Epithelial cell of esophagus (primary cell): ENCODE data around the gene PSMD6.

ENCODE experiments used
- DNase-seq: peaks from one replicate; pipeline ENCODE4 v3.0.0; 2010; ENCODE audit warnings: low read depth
- H3K4me3 ChIP-seq: 2 replicates; pipeline ENCODE4 v1.5.1; 2011; ENCODE audit warnings: mild to moderate bottlenecking, low read length, control low read depth
- CTCF ChIP-seq: IDR thresholded peaks from 2 replicates; pipeline ENCODE4 v1.5.1; 2011; ENCODE audit warnings: low read depth, mild to moderate bottlenecking, low read length, control low read depth, inconsistent platforms; ENCODE audit not compliant: insufficient read depth; ENCODE audit errors: missing control alignments

The PSMD6 gene

GRCh38 chr3:63966007-63966406 lies 57.3 kb downstream of the PSMD6 start:
- no peak overlapping the region for H3K4me3 ChIP-seq
- DNase-seq: no peak
- no peak for TF ChIP-seq CTCF

DNA sequence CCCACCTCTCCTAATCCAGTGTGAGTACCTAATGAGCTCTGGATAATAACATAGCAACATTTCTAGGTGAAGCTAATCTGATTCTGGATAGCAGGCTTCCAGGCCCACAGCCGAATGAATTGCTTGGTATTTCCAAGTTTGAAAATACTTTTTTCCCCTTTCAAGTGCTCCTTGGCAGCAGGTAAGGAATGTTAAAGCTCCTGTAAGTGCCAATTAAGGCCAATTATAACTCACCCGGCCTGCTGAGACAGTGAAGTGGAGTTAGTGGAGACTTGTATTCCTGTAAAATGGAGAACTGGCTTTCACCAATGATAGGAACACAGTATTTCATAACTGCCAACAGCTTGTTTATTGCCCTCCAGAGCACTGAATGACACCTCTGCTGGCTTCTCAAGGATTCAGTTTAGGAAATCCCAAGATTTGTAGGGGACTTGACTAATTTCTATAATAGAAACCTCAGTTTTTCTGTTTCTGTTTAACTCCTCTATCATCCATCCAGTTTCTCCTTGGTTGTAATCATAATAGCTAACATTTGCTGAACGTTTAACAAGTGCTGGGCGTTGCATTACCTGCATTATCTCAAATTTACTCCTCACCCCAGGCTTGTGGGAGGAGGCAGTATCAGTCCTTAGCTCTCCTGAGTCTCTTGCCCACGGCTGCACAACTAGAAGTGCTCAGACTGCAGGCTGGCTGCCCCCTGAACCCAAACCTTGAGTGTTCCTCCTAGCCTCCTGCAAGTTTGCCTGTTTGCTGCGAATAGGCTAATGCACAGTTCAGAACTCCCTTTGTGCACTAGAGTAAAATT lies 58.4 kb downstream of the PSMD6 start:
- TF ChIP-seq CTCF: no peak
- no peak overlapping the region for H3K4me3 ChIP-seq
- no peak for DNase-seq

DNA sequence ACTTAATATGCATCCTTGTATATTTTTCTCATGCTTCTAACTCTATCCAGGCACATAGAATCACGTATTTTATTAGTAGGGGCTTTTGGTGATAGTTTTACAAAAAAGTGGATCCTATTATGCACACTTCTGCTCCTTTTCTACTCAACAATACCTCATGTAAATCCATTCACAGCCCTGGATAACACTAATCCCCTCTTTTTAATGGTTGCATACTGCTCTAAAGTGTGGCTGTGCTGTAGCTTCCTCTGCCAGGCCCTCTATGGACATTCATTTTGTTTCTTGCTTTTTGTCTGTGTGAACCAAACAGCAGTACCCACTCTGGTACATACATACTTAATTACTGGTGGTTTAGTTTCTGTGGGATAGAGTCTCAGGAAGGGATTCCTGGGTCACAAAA lies 59.8 kb downstream of the PSMD6 start:
- no peak overlapping the region for H3K4me3 ChIP-seq
- DNase-seq: no peak
- TF ChIP-seq CTCF: no peak

DNA sequence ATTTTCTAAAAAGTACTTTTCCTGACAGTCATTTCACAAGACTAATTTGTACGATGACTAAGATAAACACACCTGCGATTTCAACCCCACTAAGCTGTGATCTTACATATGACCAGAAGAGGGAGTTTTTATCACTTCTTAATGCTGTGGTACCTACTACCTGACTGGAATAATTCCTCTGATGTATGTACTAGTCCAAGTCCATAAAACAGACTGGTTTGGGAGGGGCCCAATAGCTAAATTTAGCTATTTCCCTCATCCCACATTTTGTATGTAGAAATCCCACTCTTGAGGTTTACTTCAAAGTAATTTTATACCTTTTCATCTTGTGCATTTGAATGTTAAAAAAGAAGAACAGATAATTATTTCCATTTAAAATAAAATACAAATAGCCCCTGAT lies 61.4 kb downstream of the PSMD6 start:
- peak; percentile 85 for DNase-seq
- TF ChIP-seq CTCF: peak; percentile 65
- H3K4me3 ChIP-seq: no peak overlapping the region
